WTC11 (cell line): ENCODE measurements around the gene ZNF750.

ENCODE experiments used
- ELF4 ChIP-seq: sonication (generic); formaldehyde crosslinking; IDR thresholded peaks from 2 replicates; pipeline ENCODE4 v1.8.1; 2022; ENCODE audit warnings: low read depth, mild to moderate bottlenecking, moderate library complexity, missing genetic modification reagents
- GRHL2 ChIP-seq: fragments of 250-450 bp; sonication (Bioruptor Pico); IDR thresholded peaks from 2 replicates; pipeline ENCODE4 v1.8.0; 2022; ENCODE audit warnings: mild to moderate bottlenecking, moderate library complexity; ENCODE audit not compliant: insufficient replicate concordance, severe bottlenecking
- JUN ChIP-seq: sonication (generic); formaldehyde crosslinking; IDR thresholded peaks from 2 replicates; pipeline ENCODE4 v1.8.0; 2023; ENCODE audit warnings: mild to moderate bottlenecking, missing genetic modification reagents
- NR2C2 ChIP-seq: sonication (generic); formaldehyde crosslinking; IDR thresholded peaks from 2 replicates; pipeline ENCODE4 v1.8.0; 2022; ENCODE audit warnings: mild to moderate bottlenecking, missing genetic modification reagents
- SP1 ChIP-seq: sonication (generic); formaldehyde crosslinking; conservative IDR thresholded peaks from 2 replicates; pipeline ENCODE4 v1.8.1; 2022; ENCODE audit warnings: missing genetic modification reagents
- TP53 ChIP-seq: sonication (generic); formaldehyde crosslinking; IDR thresholded peaks from 2 replicates; pipeline ENCODE4 v1.8.1; 2023; ENCODE audit warnings: mild to moderate bottlenecking, missing genetic modification reagents
- ZNF138 ChIP-seq: sonication (generic); formaldehyde crosslinking; conservative IDR thresholded peaks from 2 replicates; pipeline ENCODE4 v1.8.1; 2022; ENCODE audit warnings: mild to moderate bottlenecking, moderate library complexity, missing genetic modification reagents
- ZNF263 ChIP-seq: sonication (generic); formaldehyde crosslinking; IDR thresholded peaks from 2 replicates; pipeline ENCODE4 v1.8.1; 2022; ENCODE audit warnings: low read depth, mild to moderate bottlenecking, moderate library complexity, missing genetic modification reagents
- TF ChIP-seq, protein P1 (sequence below): fragments of 200-600 bp; IDR thresholded peaks from 2 replicates; pipeline ENCODE4 v1.8.0; 2022; ENCODE audit warnings: antibody characterized with exemption
- TF ChIP-seq, protein P2 (sequence below): fragments of 250-450 bp; sonication (Bioruptor Pico); IDR thresholded peaks from 2 replicates; pipeline ENCODE4 v2.1.2; 2022; ENCODE audit warnings: mild to moderate bottlenecking, moderate library complexity

DNA sequence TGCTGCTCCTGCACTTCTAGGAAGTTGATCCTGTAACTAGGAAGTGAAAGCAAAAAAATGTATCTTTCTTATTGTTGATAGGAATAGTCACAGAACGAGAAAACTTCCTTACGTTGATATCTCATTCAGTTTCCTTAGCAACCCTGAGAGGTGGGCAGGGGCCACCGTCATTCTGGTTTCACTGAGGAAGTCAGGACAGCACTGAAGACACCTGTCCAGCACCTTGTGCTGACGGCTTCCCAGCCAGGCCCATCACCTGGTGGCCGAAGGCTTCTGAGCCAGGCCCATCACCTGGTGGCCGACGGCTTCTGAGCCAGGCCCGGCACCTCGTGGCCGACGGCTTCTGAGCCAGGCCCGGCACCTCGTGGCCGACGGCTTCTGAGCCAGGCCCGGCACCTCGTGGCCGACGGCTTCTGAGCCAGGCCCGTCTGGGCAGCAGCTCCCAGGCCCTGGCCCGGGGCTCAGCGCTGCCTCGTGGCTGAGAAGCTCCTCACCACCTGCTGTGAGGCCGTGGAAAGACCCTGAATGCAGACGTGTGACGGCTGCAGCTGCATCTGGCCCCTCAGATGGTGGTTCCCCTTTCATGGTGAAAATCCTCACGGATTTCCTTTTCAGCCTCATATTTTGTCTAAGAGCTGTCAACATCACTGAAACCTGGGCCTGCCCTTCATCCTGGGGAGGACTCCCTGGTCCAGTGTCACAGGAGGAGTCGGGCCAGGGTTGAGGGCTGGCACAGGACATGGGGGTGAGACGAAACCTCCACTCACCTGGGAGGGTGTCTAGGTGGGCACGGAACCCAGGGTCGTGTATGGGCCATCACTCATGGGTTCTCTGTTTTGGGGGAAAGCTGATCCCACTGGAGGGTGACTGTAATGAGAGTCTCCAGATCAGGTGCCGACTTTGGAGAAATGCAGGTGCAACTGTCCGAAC is 33.0 kb upstream of the ZNF750 start:
- TF ChIP-seq, protein P1, sequence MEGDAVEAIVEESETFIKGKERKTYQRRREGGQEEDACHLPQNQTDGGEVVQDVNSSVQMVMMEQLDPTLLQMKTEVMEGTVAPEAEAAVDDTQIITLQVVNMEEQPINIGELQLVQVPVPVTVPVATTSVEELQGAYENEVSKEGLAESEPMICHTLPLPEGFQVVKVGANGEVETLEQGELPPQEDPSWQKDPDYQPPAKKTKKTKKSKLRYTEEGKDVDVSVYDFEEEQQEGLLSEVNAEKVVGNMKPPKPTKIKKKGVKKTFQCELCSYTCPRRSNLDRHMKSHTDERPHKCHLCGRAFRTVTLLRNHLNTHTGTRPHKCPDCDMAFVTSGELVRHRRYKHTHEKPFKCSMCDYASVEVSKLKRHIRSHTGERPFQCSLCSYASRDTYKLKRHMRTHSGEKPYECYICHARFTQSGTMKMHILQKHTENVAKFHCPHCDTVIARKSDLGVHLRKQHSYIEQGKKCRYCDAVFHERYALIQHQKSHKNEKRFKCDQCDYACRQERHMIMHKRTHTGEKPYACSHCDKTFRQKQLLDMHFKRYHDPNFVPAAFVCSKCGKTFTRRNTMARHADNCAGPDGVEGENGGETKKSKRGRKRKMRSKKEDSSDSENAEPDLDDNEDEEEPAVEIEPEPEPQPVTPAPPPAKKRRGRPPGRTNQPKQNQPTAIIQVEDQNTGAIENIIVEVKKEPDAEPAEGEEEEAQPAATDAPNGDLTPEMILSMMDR = no peak
- TF ChIP-seq NR2C2 (CRISPR knock-in tag) (no peak), ZNF138 (CRISPR knock-in tag) (no peak), GRHL2 (CRISPR knock-in tag) (no peak), TP53 (CRISPR knock-in tag) (no peak), SP1 (CRISPR knock-in tag) (no peak), JUN (CRISPR knock-in tag) (no peak), ELF4 (no peak), ZNF263 (CRISPR knock-in tag) (no peak)
- TF ChIP-seq, protein P2, sequence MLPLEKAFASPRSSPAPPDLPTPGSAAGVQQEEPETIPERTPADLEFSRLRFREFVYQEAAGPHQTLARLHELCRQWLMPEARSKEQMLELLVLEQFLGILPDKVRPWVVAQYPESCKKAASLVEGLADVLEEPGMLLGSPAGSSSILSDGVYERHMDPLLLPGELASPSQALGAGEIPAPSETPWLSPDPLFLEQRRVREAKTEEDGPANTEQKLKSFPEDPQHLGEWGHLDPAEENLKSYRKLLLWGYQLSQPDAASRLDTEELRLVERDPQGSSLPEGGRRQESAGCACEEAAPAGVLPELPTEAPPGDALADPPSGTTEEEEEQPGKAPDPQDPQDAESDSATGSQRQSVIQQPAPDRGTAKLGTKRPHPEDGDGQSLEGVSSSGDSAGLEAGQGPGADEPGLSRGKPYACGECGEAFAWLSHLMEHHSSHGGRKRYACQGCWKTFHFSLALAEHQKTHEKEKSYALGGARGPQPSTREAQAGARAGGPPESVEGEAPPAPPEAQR (CRISPR knock-in tag) = no peak
